ENCODE measurements around the gene URM1.

Gene URM1

DNA sequence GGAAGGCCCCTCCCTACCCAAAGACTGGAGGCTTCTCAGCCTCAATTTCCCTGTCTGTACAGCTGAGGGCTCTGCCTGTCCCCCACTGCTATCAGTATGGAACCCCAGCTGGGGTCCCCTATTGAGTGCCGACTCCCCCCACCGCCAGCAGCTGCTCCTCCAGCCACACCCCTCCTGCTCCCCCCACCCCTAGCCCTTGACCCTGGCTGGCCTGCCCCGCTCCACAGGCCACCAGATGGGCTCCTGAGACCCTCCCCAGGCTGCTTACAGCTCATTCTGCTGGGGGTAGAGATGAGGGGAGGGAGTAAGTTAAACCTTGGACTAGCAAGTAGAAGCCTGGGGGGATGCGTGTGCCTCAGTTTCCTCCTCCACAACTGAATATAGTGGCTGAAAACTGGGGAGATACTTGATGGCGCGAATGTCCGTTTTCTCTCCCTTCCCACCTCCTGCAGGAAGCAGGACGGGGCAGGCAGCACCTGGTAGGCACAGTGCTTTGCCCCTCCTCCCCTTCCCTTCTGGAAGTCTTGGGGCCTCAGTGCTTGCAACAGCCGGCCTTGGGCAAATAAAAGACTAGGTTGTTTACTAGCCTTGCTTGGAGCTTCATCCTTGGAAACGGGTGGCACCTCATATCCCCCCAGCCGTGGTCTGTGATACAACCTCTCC is 19.1 kb downstream of the URM1 start:
- TF ChIP-seq, protein P1, sequence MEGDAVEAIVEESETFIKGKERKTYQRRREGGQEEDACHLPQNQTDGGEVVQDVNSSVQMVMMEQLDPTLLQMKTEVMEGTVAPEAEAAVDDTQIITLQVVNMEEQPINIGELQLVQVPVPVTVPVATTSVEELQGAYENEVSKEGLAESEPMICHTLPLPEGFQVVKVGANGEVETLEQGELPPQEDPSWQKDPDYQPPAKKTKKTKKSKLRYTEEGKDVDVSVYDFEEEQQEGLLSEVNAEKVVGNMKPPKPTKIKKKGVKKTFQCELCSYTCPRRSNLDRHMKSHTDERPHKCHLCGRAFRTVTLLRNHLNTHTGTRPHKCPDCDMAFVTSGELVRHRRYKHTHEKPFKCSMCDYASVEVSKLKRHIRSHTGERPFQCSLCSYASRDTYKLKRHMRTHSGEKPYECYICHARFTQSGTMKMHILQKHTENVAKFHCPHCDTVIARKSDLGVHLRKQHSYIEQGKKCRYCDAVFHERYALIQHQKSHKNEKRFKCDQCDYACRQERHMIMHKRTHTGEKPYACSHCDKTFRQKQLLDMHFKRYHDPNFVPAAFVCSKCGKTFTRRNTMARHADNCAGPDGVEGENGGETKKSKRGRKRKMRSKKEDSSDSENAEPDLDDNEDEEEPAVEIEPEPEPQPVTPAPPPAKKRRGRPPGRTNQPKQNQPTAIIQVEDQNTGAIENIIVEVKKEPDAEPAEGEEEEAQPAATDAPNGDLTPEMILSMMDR (IDR thresholded peaks at IDR 0.05) = no peak

- TF ChIP-seq, protein P1 (IDR thresholded peaks at IDR 0.05) = no peak
Observed at GRCh38 chr9:128390813-128391711, 19.9 kb downstream of the URM1 start.

DNA sequence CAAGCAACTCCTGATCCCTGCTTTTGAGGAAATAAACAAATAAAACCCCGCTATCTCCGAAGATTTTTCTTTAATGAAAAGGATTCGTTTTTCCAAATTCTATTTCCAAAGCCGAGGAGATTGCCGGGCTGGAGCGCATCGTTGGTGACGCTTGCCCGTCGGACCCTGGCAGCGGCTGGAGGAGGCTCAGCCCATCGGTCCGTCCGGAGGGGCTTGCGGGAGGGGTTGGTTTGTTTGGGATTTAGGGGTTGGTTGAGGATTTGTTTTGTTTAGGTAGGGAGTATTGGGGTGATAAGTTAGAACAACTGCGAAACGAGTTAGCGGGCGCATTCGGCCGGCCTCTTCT is 20.8 kb downstream of the URM1 start:
- TF ChIP-seq, protein P1 (IDR thresholded peaks at IDR 0.05) = no peak

- TF ChIP-seq, protein P1 (IDR thresholded peaks at IDR 0.05) = no peak
Observed at GRCh38 chr9:128392302-128393144, 21.3 kb downstream of the URM1 start.

- TF ChIP-seq, protein P1 (IDR thresholded peaks at IDR 0.05) = no peak
Observed at GRCh38 chr9:128393145-128393775, 22.1 kb downstream of the URM1 start.

- TF ChIP-seq, protein P1 (IDR thresholded peaks at IDR 0.05) = no peak
Observed at GRCh38 chr9:128393970-128394369, 22.8 kb downstream of the URM1 start.

Data from LNCAP (cell line).